ENCODE results near the gene SPACA1. TPM values are rescaled to one million over a fixed set of nuclear protein-coding genes. Genes with fewer than 3 reads are reported as not detected.

Gene SPACA1
- total RNA-seq, 1 experiment from 2014 or later = not detected

GRCh38 chr6:88062376-88062775, 14.7 kb downstream of the SPACA1 start:
- ChIA-PET POLR2A (no interaction called here), CTCF (no interaction called here)
- no peaks in the 10 kb centered on the region for H3K9me3 ChIP-seq (ENCODE audit: control insufficient read depth, insufficient read depth, low read depth, low read length)
- H3K36me3 ChIP-seq (ENCODE audit: control insufficient read depth, insufficient read depth, low read length) = no peaks in the 10 kb centered on the region
- no peak overlapping the region for H3K27ac ChIP-seq (ENCODE audit: low read length)
- TF ChIP-seq TCF7L2 (IDR thresholded peaks at IDR 0.05; ENCODE audit: low read depth, low read length) (no peak), POLR2AphosphoS5 (IDR thresholded peaks at IDR 0.05; ENCODE audit: low read depth, low read length) (no peak), SIN3A (IDR thresholded peaks at IDR 0.05; ENCODE audit: borderline replicate concordance, insufficient read depth, low read depth, low read length) (no peak), CTCF (IDR thresholded peaks at IDR 0.05) (no peak)
- TF ChIP-seq, protein P1, sequence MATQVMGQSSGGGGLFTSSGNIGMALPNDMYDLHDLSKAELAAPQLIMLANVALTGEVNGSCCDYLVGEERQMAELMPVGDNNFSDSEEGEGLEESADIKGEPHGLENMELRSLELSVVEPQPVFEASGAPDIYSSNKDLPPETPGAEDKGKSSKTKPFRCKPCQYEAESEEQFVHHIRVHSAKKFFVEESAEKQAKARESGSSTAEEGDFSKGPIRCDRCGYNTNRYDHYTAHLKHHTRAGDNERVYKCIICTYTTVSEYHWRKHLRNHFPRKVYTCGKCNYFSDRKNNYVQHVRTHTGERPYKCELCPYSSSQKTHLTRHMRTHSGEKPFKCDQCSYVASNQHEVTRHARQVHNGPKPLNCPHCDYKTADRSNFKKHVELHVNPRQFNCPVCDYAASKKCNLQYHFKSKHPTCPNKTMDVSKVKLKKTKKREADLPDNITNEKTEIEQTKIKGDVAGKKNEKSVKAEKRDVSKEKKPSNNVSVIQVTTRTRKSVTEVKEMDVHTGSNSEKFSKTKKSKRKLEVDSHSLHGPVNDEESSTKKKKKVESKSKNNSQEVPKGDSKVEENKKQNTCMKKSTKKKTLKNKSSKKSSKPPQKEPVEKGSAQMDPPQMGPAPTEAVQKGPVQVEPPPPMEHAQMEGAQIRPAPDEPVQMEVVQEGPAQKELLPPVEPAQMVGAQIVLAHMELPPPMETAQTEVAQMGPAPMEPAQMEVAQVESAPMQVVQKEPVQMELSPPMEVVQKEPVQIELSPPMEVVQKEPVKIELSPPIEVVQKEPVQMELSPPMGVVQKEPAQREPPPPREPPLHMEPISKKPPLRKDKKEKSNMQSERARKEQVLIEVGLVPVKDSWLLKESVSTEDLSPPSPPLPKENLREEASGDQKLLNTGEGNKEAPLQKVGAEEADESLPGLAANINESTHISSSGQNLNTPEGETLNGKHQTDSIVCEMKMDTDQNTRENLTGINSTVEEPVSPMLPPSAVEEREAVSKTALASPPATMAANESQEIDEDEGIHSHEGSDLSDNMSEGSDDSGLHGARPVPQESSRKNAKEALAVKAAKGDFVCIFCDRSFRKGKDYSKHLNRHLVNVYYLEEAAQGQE (IDR thresholded peaks at IDR 0.05; ENCODE audit: insufficient read depth in 1 of 2, low read depth in 2 of 2, low read length in 1 of 2) = no peak
- intact Hi-C loops (cut with micrococcal nuclease; ENCODE audit: unreplicated experiment) = no loop called here
- DNase-seq (ENCODE audit: low read depth, low spot score) (no peak), ATAC-seq (no peak)
- no peaks in the 10 kb centered on the region for H3K27me3 ChIP-seq (ENCODE audit: control insufficient read depth, insufficient read depth, low read length)
- no peaks in the 10 kb centered on the region for H3K4me1 ChIP-seq (ENCODE audit: control insufficient read depth, insufficient read depth, low read length)
- in situ Hi-C loops (cut with HindIII; ENCODE audit: low pct_unique_long_range_greater_than_20kb, low sequenced_read_pairs) = no loop called here
- no peak overlapping the region for H3K4me3 ChIP-seq (ENCODE audit: low read depth in 2 of 2, low read length in 2 of 2)
- BruUV-seq (replicated peaks) = no TSS peak

GRCh38 chr6:88072462-88072861, 24.8 kb downstream of the SPACA1 start:
- Histone ChIP-seq H3K4me1 (ENCODE audit: control insufficient read depth, insufficient read depth, low read length) (no peaks in the 10 kb centered on the region), H3K27me3 (ENCODE audit: control insufficient read depth, insufficient read depth, low read length) (no peaks in the 10 kb centered on the region), H3K27ac (ENCODE audit: low read length) (no peak overlapping the region), H3K36me3 (ENCODE audit: control insufficient read depth, insufficient read depth, low read length) (no peaks in the 10 kb centered on the region), H3K9me3 (ENCODE audit: control insufficient read depth, insufficient read depth, low read depth, low read length) (no peaks in the 10 kb centered on the region), H3K4me3 (ENCODE audit: low read depth in 2 of 2, low read length in 2 of 2) (no peak overlapping the region)
- in situ Hi-C loops (cut with HindIII; ENCODE audit: low pct_unique_long_range_greater_than_20kb, low sequenced_read_pairs) (no loop called here), intact Hi-C loops (cut with micrococcal nuclease; ENCODE audit: unreplicated experiment) (no loop called here)
- ATAC-seq = no peak
- BruUV-seq (replicated peaks) = no TSS peak
- ChIA-PET POLR2A (no interaction called here), CTCF (no interaction called here)
- no peak for DNase-seq (ENCODE audit: low read depth, low spot score)
- TF ChIP-seq CTCF (IDR thresholded peaks at IDR 0.05) = no peak
- TF ChIP-seq SIN3A (IDR thresholded peaks at IDR 0.05; ENCODE audit: borderline replicate concordance, insufficient read depth, low read depth, low read length) = no peak
- TF ChIP-seq POLR2AphosphoS5 (IDR thresholded peaks at IDR 0.05; ENCODE audit: low read depth, low read length) = no peak
- TF ChIP-seq, protein P1 (IDR thresholded peaks at IDR 0.05; ENCODE audit: insufficient read depth in 1 of 2, low read depth in 2 of 2, low read length in 1 of 2) = no peak
- TF ChIP-seq TCF7L2 (IDR thresholded peaks at IDR 0.05; ENCODE audit: low read depth, low read length) = no peak
